ENCODE data around the gene ZNF530.

The ZNF530 gene

GRCh38 chr19:57615346-57615745, 15.7 kb downstream of the ZNF530 start:
- DNase-seq, result no peak

- peak; percentile 16 for DNase-seq
Observed at GRCh38 chr19:57620673-57621348, 21.1 kb downstream of the ZNF530 start.

- no peak for DNase-seq
Observed at GRCh38 chr19:57623091-57623490, 23.4 kb downstream of the ZNF530 start.

- peak; percentile 98 for DNase-seq
Observed at GRCh38 chr19:57632987-57633831, 33.5 kb downstream of the ZNF530 start, which contains the start of gene ZNF211. ZNF211 (plus strand) TSS chr19:57633168; CDS start chr19:57633347, 179 bp downstream.

GRCh38 chr19:57633832-57634131, 34.1 kb downstream of the ZNF530 start:
- DNase-seq, result no peak

GRCh38 chr19:57637379-57637778, 37.7 kb downstream of the ZNF530 start:
- DNase-seq, result no peak

- DNase-seq, result no peak
Observed at GRCh38 chr19:57641715-57642234, 42.1 kb downstream of the ZNF530 start.

GRCh38 chr19:57642396-57643046, 42.8 kb downstream of the ZNF530 start:
- no peak for DNase-seq

GRCh38 chr19:57643734-57644133, 44.0 kb downstream of the ZNF530 start:
- DNase-seq, result no peak

- no peak for DNase-seq
Observed at GRCh38 chr19:57648331-57649003, 48.8 kb downstream of the ZNF530 start.

GRCh38 chr19:57651654-57651996, 51.9 kb downstream of the ZNF530 start:
- DNase-seq, result no peak

- no peak for DNase-seq
Observed at GRCh38 chr19:57653689-57654088, 54.0 kb downstream of the ZNF530 start.

GRCh38 chr19:57655443-57655842, 55.8 kb downstream of the ZNF530 start:
- no peak for DNase-seq

GRCh38 chr19:57656346-57656745, 56.7 kb downstream of the ZNF530 start:
- DNase-seq, result no peak

Data from retina (tissue), 1 donor.